HG02623 (cell line): ENCODE results near the gene STMND1.

ENCODE experiments used
- ATAC-seq: cut with Tn5 transposase; IDR thresholded peaks from one replicate; pipeline ENCODE4 v1.9.1; 2021; ENCODE audit warnings: moderate library complexity; ENCODE audit not compliant: unreplicated experiment

STMND1 gene

GRCh38 chr6:17097982-17098381 lies 3.9 kb upstream of the STMND1 start:
- ATAC-seq, result no peak

GRCh38 chr6:17098538-17098937 lies 3.3 kb upstream of the STMND1 start:
- no peak for ATAC-seq

GRCh38 chr6:17099401-17100059 lies 2.3 kb upstream of the STMND1 start:
- ATAC-seq, result no peak

GRCh38 chr6:17100806-17101205 lies 1.0 kb upstream of the STMND1 start:
- no peak for ATAC-seq

- no peak for ATAC-seq
Measured at GRCh38 chr6:17102258-17102870, 514 bp downstream of the STMND1 start.

- ATAC-seq, result no peak
Measured at GRCh38 chr6:17103715-17104114, 1.9 kb downstream of the STMND1 start.

GRCh38 chr6:17107863-17108262 lies 6.0 kb downstream of the STMND1 start:
- no peak for ATAC-seq

GRCh38 chr6:17115251-17116116 lies 13.6 kb downstream of the STMND1 start:
- no peak for ATAC-seq

- ATAC-seq, result no peak
Measured at GRCh38 chr6:17116117-17116440, 14.2 kb downstream of the STMND1 start.

- ATAC-seq, result no peak
Measured at GRCh38 chr6:17120019-17120418, 18.2 kb downstream of the STMND1 start.

- ATAC-seq, result no peak
Measured at GRCh38 chr6:17125407-17125806, 23.6 kb downstream of the STMND1 start.

- no peak for ATAC-seq
Measured at GRCh38 chr6:17130786-17131185, 28.9 kb downstream of the STMND1 start.

- no peak for ATAC-seq
Measured at GRCh38 chr6:17132967-17133366, 31.1 kb downstream of the STMND1 start.

GRCh38 chr6:17138033-17138432 lies 36.2 kb downstream of the STMND1 start:
- ATAC-seq, result no peak

- ATAC-seq, result no peak
Measured at GRCh38 chr6:17144016-17144415, 42.2 kb downstream of the STMND1 start.

- ATAC-seq, result no peak
Measured at GRCh38 chr6:17149571-17149970, 47.7 kb downstream of the STMND1 start.

GRCh38 chr6:17150096-17150495 lies 48.2 kb downstream of the STMND1 start:
- ATAC-seq, result no peak

GRCh38 chr6:17151888-17152287 lies 50.0 kb downstream of the STMND1 start:
- no peak for ATAC-seq

- ATAC-seq, result no peak
Measured at GRCh38 chr6:17152703-17153102, 50.9 kb downstream of the STMND1 start.

- peak; percentile 52 for ATAC-seq
Measured at GRCh38 chr6:17156112-17156921, 54.5 kb downstream of the STMND1 start.

- ATAC-seq, result no peak
Measured at GRCh38 chr6:17156966-17157365, 55.1 kb downstream of the STMND1 start.
